ENCODE measurements around the gene HSD3B1.
"Not testable (repeated sequence)": the region's sequence is repeated elsewhere in the genome, so short reads cannot be mapped to it uniquely, and the experiment has no call there.

Gene HSD3B1

GRCh38 chr1:119553302-119554071 is 46.5 kb downstream of the HSD3B1 start:
- DNase-seq (ENCODE audit: low read depth, low spot score), result not testable (repeated sequence)

- DNase-seq (ENCODE audit: low read depth, low spot score), result no peak
These were observed 47.2 kb downstream of the HSD3B1 start for GRCh38 chr1:119554183-119554582.

- DNase-seq (ENCODE audit: low read depth, low spot score), result no peak
These were observed 49.4 kb downstream of the HSD3B1 start for GRCh38 chr1:119556423-119556822.

GRCh38 chr1:119560402-119560801 is 53.4 kb downstream of the HSD3B1 start:
- DNase-seq (ENCODE audit: low read depth, low spot score), result not testable (repeated sequence)

GRCh38 chr1:119564548-119564947 is 57.5 kb downstream of the HSD3B1 start:
- no peak for DNase-seq (ENCODE audit: low read depth, low spot score)
